PC-9 (cell line): ENCODE measurements around the gene ASB8.

Experiments used
- CTCF ChIP-seq: fragments of 200-600 bp; sonication (generic); conservative IDR thresholded peaks from 2 replicates; pipeline ENCODE4 v1.6.1; 2017; ENCODE audit warnings: mixed run types, antibody characterized with exemption, mild to moderate bottlenecking, moderate library complexity
- EZH2 ChIP-seq: fragments of 200-600 bp; sonication (generic); IDR thresholded peaks from 2 replicates; pipeline ENCODE4 v1.8.0; 2017; ENCODE audit warnings: antibody characterized with exemption, low read depth

GRCh38 chr12:48106681-48107613 lies 50.4 kb downstream of the ASB8 start:
- no peak for TF ChIP-seq CTCF
- no peak for TF ChIP-seq EZH2
